CD4-positive, alpha-beta T cell (primary cell): ENCODE measurements around the gene SULF2. TPM values are rescaled to one million over a fixed set of nuclear protein-coding genes. Genes with fewer than 3 reads are reported as not detected.

Source experiments
- ATAC-seq: fragments of 200-7000 bp; cut with Tn5 transposase; one replicate; pipeline ENCODE4 v1.10.0; 2022; ENCODE audit warnings: mild to moderate bottlenecking; ENCODE audit not compliant: poor library complexity
- CTCF ChIA-PET: fragments of 350-600 bp; sonication (Branson Sonifier 250); formaldehyde crosslinking; loops from one replicate; lab custom pipeline; 2021; ENCODE audit warnings: antibody characterized with exemption, inconsistent platforms; lab: Charles Lee
- POLR2A ChIA-PET: fragments of 350-600 bp; sonication (Branson Sonifier 250); formaldehyde crosslinking; loops from one replicate; lab custom pipeline; 2021; ENCODE audit warnings: antibody characterized with exemption, inconsistent platforms; lab: Charles Lee
- DNase-seq, 14 experiments: peaks; one replicate each; pipeline ENCODE4 v3.0.0-alpha.2; 2013 to 2020; ENCODE audit warnings: mixed read lengths in 2 of 14
- H3K27ac ChIP-seq, 2 donors: one replicate each; pipeline versions ENCODE4 v1.5.1 to v1.7.0; 2013; ENCODE audit warnings: low read length in 2 of 2, low read depth in 1 of 2, mild to moderate bottlenecking in 1 of 2
- H3K27me3 ChIP-seq, 2 experiments: 1 replicate in 1 of 2; 2 replicates in 1 of 2; pipeline versions ENCODE4 v1.6.1 to v1.7.0; 2013; ENCODE audit warnings: low read length in 2 of 2, control low read depth in 1 of 2, mild to moderate bottlenecking in 1 of 2, moderate library complexity in 1 of 2; ENCODE audit not compliant: insufficient read depth in 2 of 2, control insufficient read depth in 1 of 2
- H3K36me3 ChIP-seq: one replicate; pipeline ENCODE4 v1.6.1; 2013; ENCODE audit warnings: low read length, control low read depth; ENCODE audit not compliant: insufficient read depth
- H3K4me1 ChIP-seq: one replicate; pipeline ENCODE4 v1.6.1; 2013; ENCODE audit warnings: low read length, control low read depth; ENCODE audit not compliant: insufficient read depth
- H3K4me3 ChIP-seq: one replicate; pipeline ENCODE4 v1.5.1; 2013; ENCODE audit warnings: mild to moderate bottlenecking, low read length, moderate library complexity
- H3K9me3 ChIP-seq, 2 experiments: 1 replicate in 1 of 2; 2 replicates in 1 of 2; pipeline versions ENCODE4 v1.6.1 to v1.7.0; 2013; ENCODE audit warnings: low read length in 2 of 2, mild to moderate bottlenecking in 2 of 2, control low read depth in 1 of 2, moderate library complexity in 1 of 2; ENCODE audit not compliant: control insufficient read depth in 1 of 2, insufficient read depth in 1 of 2
- H3K27ac Mint-ChIP-seq: one replicate; pipeline ENCODE4 v1.8.0; 2020; ENCODE audit warnings: mixed read lengths
- H3K27me3 Mint-ChIP-seq: one replicate; pipeline ENCODE4 v1.8.0; 2021; ENCODE audit warnings: mixed read lengths
- H3K36me3 Mint-ChIP-seq: one replicate; pipeline ENCODE4 v1.8.0; 2021; ENCODE audit warnings: low read depth, mixed read lengths
- H3K4me1 Mint-ChIP-seq: one replicate; pipeline ENCODE4 v1.8.0; 2021; ENCODE audit warnings: low read depth, mixed read lengths
- H3K4me3 Mint-ChIP-seq: one replicate; pipeline ENCODE4 v1.8.0; 2020; ENCODE audit warnings: mild to moderate bottlenecking, mixed read lengths
- H3K9me3 Mint-ChIP-seq: one replicate; pipeline ENCODE4 v1.8.0; 2020; ENCODE audit warnings: mixed read lengths
- CTCF ChIP-seq: fragments of 200-600 bp; IDR thresholded peaks from one replicate; pipeline ENCODE4 v1.8.0; 2022; ENCODE audit warnings: antibody characterized with exemption, mild to moderate bottlenecking
- intact Hi-C, 2 experiments: fragments of 100-400 bp; cut with DNase I in 1 of 2; cut with micrococcal nuclease in 1 of 2; formaldehyde crosslinking; loops; one replicate each; pipeline versions ENCODE4 v1.15.1 to v1.9.0; 2023 to 2025; cut with DNase I, micrococcal nuclease
- total RNA-seq, 174 experiments: library from RNA in 2 of 174; stranded (reverse) in 2 of 174; gene quantifications; one replicate each; pipeline ENCODE4 v1.2.3 and lab custom pipeline; 2021 to 2026

Gene SULF2
- total RNA-seq, 2 experiments from 2014 or later, result 1.5 to 2.8 TPM

GRCh38 chr20:47765271-47765670 is 20.0 kb downstream of the SULF2 start:
- H3K36me3 Mint-ChIP-seq, result no peaks in the 10 kb centered on the region
- H3K9me3 Mint-ChIP-seq, result no peaks in the 10 kb centered on the region
- no peak for TF ChIP-seq CTCF
- H3K9me3 ChIP-seq, result no peaks in the 10 kb centered on the region
- CTCF ChIA-PET, result no interaction called here
- no peaks in the 10 kb centered on the region for H3K4me1 Mint-ChIP-seq
- H3K27ac Mint-ChIP-seq, result no peak overlapping the region
- H3K4me3 ChIP-seq, result no peak overlapping the region
- no peaks in the 10 kb centered on the region for H3K4me1 ChIP-seq
- DNase-seq (no peak), ATAC-seq (no peak)
- no peak overlapping the region for H3K27ac ChIP-seq
- POLR2A ChIA-PET, result no interaction called here
- H3K27me3 Mint-ChIP-seq, result peaks cover 38% of the 10 kb centered on the region
- H3K4me3 Mint-ChIP-seq, result no peak overlapping the region
- intact Hi-C loops, result no loop called here
- H3K27me3 ChIP-seq, result peaks cover 0 to 6% of the 10 kb centered on the region in 2 experiments
- no peaks in the 10 kb centered on the region for H3K36me3 ChIP-seq

GRCh38 chr20:47764154-47764733 is 21.0 kb downstream of the SULF2 start:
- H3K4me1 Mint-ChIP-seq, result no peaks in the 10 kb centered on the region
- Histone ChIP-seq H3K27me3 (peaks cover 0 to 6% of the 10 kb centered on the region in 2 experiments), H3K4me1 (no peaks in the 10 kb centered on the region), H3K9me3 (no peaks in the 10 kb centered on the region), H3K27ac (no peak overlapping the region), H3K4me3 (no peak overlapping the region), H3K36me3 (no peaks in the 10 kb centered on the region)
- H3K9me3 Mint-ChIP-seq, result no peaks in the 10 kb centered on the region
- no peak for DNase-seq
- POLR2A ChIA-PET, result no interaction called here
- CTCF ChIA-PET, result no interaction called here
- intact Hi-C loops, result no loop called here
- no peaks in the 10 kb centered on the region for H3K36me3 Mint-ChIP-seq
- no peak overlapping the region for H3K4me3 Mint-ChIP-seq
- no peak overlapping the region for H3K27ac Mint-ChIP-seq
- TF ChIP-seq CTCF, result no peak
- ATAC-seq, result no peak
- H3K27me3 Mint-ChIP-seq, result peaks cover 40% of the 10 kb centered on the region

- no peak for TF ChIP-seq CTCF
- Mint-ChIP-seq H3K9me3 (no peaks in the 10 kb centered on the region), H3K4me1 (no peaks in the 10 kb centered on the region), H3K27me3 (peaks cover 45% of the 10 kb centered on the region), H3K36me3 (no peaks in the 10 kb centered on the region), H3K4me3 (no peak overlapping the region), H3K27ac (no peak overlapping the region)
- ChIA-PET CTCF (no interaction called here), POLR2A (no interaction called here)
- intact Hi-C loops, result no loop called here
- Histone ChIP-seq H3K36me3 (no peaks in the 10 kb centered on the region), H3K27me3 (peaks cover 0 to 6% of the 10 kb centered on the region in 2 experiments), H3K4me1 (no peaks in the 10 kb centered on the region), H3K4me3 (no peak overlapping the region), H3K9me3 (no peaks in the 10 kb centered on the region), H3K27ac (no peak overlapping the region)
- ATAC-seq (no peak), DNase-seq (no peak)
Measured at GRCh38 chr20:47762699-47763268, 22.5 kb downstream of the SULF2 start.
